ENCODE results near the gene SEMA6D.

DNA sequence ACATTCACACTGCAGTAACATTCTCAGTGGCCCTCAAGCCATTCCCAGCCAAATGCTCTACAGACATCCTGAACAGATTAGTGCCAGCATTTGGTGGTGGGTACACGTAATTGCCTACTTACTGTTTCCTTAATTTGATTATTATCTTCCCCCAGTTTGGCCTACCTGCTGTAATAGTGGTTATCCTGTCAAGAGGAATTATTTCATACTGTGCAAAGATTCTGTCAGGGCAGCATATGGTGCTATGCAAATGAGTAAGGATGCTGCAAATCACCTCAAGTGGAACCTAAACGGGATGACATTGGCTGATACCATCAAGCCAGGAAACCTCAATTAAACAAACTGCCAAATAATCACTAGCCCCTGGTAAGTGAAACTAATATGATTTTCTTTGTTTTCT is 88.7 kb downstream of the SEMA6D start:
- TF ChIP-seq CTCF (IDR thresholded peaks at IDR 0.05), result no peak
- no peak for TF ChIP-seq SIN3A (IDR thresholded peaks at IDR 0.05; ENCODE audit: borderline replicate concordance, insufficient read depth, low read depth, low read length)

Measured in Panc1 (cell line).